ENCODE measurements around the gene CCL17.

DNA sequence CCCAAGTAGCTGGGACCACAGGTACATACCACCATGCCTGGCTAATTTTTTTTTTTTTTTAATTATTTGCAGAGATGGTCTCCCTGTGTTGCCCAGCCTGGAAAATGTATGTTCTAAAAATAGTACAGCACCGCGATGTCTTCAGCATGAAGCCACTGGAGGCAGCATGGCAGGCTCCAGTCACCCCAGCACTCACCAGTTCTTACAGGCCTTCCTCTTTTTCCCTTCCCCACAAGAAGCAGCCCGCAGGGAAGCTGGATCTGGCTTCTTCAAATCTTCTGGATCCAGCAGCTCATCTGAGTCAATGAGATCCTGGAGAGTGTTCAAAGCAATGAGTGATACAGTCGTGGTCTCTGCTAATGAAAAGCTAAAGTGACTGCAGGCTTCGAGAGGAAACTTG lies 26.4 kb downstream of the CCL17 start:
- TF ChIP-seq CTCF (conservative IDR thresholded peaks at IDR 0.05 in 1 of 2, IDR thresholded peaks at IDR 0.05 in 1 of 2; ENCODE audit: extremely low read depth in 1 of 2, insufficient read depth in 1 of 2, low read depth in 1 of 2, low read length in 2 of 2) (no peak), EZH2 (IDR thresholded peaks at IDR 0.05; ENCODE audit: borderline replicate concordance, low read length) (no peak)

All from mammary epithelial cell (primary cell).